GM23338 (cell line): ENCODE results near the gene AFF2. TPM values are rescaled to one million over a fixed set of nuclear protein-coding genes. Genes with fewer than 3 reads are reported as not detected.

ENCODE experiments used
- STAT1 ChIP-seq: IDR thresholded peaks from one replicate; pipeline ENCODE4 v1.6.1; 2016; ENCODE audit warnings: antibody characterized with exemption; ENCODE audit not compliant: unreplicated experiment
- ZNF114 ChIP-seq: fragments of 250-450 bp; sonication (Bioruptor Pico); IDR thresholded peaks from 2 replicates; pipeline ENCODE4 v1.5.0; 2020; ENCODE audit warnings: mild to moderate bottlenecking, moderate library complexity
- polyA plus RNA-seq: library from polyadenylated mRNA; unstranded; fragments of >200 nt; fragmentation: Nextera tagmentation; extraction: Ambion mirVana; gene quantifications from 2 replicates; pipeline ENCODE4 v1.2.1, GENCODE V29; 2016
- total RNA-seq: library from RNA; depleted of rRNA; stranded (reverse); fragments of >200 nt; shearing (Covaris generic); gene quantifications from 2 replicates; pipeline ENCODE4 v1.2.3, GENCODE V29; 2014
- TF ChIP-seq, protein P1 (sequence below): fragments of 250-450 bp; sonication (Bioruptor Pico); IDR thresholded peaks from 2 replicates; pipeline ENCODE4 v1.5.0; 2020; ENCODE audit warnings: mild to moderate bottlenecking, moderate library complexity
- TF ChIP-seq, protein P2 (sequence below): IDR thresholded peaks from 2 replicates; pipeline ENCODE4 v1.6.1; 2016; ENCODE audit warnings: antibody characterized with exemption
- TF ChIP-seq, protein P3 (sequence below): IDR thresholded peaks from one replicate; pipeline ENCODE4 v1.6.1; 2018; ENCODE audit warnings: antibody characterized with exemption; ENCODE audit not compliant: unreplicated experiment

Gene AFF2
- total and polyA plus RNA-seq, 2 experiments from 2014 or later, result 1.6 to 5.8 TPM

DNA sequence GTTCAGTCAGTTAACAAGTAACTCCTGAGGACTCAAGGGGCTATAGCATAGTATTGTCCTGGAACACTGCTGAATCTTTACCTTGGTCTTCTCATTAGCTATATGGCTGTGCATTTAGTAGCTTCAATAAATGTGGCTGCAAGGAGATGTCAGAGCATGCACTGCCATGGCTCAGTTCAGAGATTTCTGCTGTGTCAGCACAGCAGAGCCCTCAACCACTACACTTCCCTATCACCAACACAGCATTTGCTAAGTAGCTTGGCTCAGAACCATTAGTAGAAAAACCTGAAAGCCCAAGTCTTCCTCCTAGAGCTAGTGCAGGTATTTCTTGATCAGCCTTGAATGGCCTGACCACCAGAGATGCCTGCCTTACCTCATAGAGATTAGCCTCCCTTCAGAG, 538.6 kb downstream of the AFF2 start (continued):
- TF ChIP-seq, protein P1, sequence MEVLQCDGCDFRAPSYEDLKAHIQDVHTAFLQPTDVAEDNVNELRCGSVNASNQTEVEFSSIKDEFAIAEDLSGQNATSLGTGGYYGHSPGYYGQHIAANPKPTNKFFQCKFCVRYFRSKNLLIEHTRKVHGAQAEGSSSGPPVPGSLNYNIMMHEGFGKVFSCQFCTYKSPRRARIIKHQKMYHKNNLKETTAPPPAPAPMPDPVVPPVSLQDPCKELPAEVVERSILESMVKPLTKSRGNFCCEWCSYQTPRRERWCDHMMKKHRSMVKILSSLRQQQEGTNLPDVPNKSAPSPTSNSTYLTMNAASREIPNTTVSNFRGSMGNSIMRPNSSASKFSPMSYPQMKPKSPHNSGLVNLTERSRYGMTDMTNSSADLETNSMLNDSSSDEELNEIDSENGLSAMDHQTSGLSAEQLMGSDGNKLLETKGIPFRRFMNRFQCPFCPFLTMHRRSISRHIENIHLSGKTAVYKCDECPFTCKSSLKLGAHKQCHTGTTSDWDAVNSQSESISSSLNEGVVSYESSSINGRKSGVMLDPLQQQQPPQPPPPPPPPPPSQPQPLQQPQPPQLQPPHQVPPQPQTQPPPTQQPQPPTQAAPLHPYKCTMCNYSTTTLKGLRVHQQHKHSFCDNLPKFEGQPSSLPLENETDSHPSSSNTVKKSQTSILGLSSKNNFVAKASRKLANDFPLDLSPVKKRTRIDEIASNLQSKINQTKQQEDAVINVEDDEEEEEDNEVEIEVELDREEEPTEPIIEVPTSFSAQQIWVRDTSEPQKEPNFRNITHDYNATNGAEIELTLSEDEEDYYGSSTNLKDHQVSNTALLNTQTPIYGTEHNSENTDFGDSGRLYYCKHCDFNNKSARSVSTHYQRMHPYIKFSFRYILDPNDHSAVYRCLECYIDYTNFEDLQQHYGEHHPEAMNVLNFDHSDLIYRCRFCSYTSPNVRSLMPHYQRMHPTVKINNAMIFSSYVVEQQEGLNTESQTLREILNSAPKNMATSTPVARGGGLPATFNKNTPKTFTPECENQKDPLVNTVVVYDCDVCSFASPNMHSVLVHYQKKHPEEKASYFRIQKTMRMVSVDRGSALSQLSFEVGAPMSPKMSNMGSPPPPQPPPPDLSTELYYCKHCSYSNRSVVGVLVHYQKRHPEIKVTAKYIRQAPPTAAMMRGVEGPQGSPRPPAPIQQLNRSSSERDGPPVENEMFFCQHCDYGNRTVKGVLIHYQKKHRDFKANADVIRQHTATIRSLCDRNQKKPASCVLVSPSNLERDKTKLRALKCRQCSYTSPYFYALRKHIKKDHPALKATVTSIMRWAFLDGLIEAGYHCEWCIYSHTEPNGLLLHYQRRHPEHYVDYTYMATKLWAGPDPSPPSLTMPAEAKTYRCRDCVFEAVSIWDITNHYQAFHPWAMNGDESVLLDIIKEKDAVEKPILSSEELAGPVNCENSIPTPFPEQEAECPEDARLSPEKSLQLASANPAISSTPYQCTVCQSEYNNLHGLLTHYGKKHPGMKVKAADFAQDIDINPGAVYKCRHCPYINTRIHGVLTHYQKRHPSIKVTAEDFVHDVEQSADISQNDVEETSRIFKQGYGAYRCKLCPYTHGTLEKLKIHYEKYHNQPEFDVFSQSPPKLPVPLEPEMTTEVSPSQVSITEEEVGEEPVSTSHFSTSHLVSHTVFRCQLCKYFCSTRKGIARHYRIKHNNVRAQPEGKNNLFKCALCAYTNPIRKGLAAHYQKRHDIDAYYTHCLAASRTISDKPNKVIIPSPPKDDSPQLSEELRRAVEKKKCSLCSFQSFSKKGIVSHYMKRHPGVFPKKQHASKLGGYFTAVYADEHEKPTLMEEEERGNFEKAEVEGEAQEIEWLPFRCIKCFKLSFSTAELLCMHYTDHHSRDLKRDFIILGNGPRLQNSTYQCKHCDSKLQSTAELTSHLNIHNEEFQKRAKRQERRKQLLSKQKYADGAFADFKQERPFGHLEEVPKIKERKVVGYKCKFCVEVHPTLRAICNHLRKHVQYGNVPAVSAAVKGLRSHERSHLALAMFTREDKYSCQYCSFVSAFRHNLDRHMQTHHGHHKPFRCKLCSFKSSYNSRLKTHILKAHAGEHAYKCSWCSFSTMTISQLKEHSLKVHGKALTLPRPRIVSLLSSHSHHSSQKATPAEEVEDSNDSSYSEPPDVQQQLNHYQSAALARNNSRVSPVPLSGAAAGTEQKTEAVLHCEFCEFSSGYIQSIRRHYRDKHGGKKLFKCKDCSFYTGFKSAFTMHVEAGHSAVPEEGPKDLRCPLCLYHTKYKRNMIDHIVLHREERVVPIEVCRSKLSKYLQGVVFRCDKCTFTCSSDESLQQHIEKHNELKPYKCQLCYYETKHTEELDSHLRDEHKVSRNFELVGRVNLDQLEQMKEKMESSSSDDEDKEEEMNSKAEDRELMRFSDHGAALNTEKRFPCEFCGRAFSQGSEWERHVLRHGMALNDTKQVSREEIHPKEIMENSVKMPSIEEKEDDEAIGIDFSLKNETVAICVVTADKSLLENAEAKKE (CRISPR knock-in tag), result no peak
- TF ChIP-seq STAT1, result no peak
- TF ChIP-seq, protein P2, sequence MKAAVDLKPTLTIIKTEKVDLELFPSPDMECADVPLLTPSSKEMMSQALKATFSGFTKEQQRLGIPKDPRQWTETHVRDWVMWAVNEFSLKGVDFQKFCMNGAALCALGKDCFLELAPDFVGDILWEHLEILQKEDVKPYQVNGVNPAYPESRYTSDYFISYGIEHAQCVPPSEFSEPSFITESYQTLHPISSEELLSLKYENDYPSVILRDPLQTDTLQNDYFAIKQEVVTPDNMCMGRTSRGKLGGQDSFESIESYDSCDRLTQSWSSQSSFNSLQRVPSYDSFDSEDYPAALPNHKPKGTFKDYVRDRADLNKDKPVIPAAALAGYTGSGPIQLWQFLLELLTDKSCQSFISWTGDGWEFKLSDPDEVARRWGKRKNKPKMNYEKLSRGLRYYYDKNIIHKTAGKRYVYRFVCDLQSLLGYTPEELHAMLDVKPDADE, result no peak
- no peak for TF ChIP-seq ZNF114 (CRISPR knock-in tag)
- TF ChIP-seq, protein P3, sequence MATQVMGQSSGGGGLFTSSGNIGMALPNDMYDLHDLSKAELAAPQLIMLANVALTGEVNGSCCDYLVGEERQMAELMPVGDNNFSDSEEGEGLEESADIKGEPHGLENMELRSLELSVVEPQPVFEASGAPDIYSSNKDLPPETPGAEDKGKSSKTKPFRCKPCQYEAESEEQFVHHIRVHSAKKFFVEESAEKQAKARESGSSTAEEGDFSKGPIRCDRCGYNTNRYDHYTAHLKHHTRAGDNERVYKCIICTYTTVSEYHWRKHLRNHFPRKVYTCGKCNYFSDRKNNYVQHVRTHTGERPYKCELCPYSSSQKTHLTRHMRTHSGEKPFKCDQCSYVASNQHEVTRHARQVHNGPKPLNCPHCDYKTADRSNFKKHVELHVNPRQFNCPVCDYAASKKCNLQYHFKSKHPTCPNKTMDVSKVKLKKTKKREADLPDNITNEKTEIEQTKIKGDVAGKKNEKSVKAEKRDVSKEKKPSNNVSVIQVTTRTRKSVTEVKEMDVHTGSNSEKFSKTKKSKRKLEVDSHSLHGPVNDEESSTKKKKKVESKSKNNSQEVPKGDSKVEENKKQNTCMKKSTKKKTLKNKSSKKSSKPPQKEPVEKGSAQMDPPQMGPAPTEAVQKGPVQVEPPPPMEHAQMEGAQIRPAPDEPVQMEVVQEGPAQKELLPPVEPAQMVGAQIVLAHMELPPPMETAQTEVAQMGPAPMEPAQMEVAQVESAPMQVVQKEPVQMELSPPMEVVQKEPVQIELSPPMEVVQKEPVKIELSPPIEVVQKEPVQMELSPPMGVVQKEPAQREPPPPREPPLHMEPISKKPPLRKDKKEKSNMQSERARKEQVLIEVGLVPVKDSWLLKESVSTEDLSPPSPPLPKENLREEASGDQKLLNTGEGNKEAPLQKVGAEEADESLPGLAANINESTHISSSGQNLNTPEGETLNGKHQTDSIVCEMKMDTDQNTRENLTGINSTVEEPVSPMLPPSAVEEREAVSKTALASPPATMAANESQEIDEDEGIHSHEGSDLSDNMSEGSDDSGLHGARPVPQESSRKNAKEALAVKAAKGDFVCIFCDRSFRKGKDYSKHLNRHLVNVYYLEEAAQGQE, result no peak
